ENCODE results near the gene P4HB. TPM values are rescaled to one million over a fixed set of nuclear protein-coding genes. Genes with fewer than 3 reads are reported as not detected.

P4HB gene
- total RNA-seq, 1 donor from 2014 or later: 462 TPM

GRCh38 chr17:81863833-81864768, 3.8 kb upstream of the P4HB start:
- ATAC-seq: no peak

GRCh38 chr17:81863123-81863675, 2.9 kb upstream of the P4HB start:
- ATAC-seq (no peak), DNase-seq (no peak)
- H3K36me3 ChIP-seq: peaks cover 13% of the 10 kb centered on the region
- intact Hi-C loops (cut with DNase I): no loop called here
- peaks cover 33% of the 10 kb centered on the region for H3K4me1 ChIP-seq
- no peaks in the 10 kb centered on the region for H3K27me3 ChIP-seq
- no peak for TF ChIP-seq CTCF (IDR thresholded peaks at IDR 0.05)
- H3K4me3 ChIP-seq: no peak overlapping the region
- H3K9me3 ChIP-seq: no peaks in the 10 kb centered on the region
- no peak overlapping the region for H3K27ac ChIP-seq

More at GRCh38 chr17:81863833-81864768, 3.8 kb upstream of the P4HB start:
- Histone ChIP-seq H3K4me3 (no peak overlapping the region), H3K36me3 (peaks cover 13% of the 10 kb centered on the region), H3K27me3 (no peaks in the 10 kb centered on the region), H3K4me1 (peaks cover 33% of the 10 kb centered on the region), H3K27ac (no peak overlapping the region), H3K9me3 (no peaks in the 10 kb centered on the region)
- intact Hi-C loops (cut with DNase I): no loop called here
- no peak for DNase-seq
- no peak for TF ChIP-seq CTCF (IDR thresholded peaks at IDR 0.05)

- peak overlapping the region; percentile 67 for H3K4me3 ChIP-seq
- peaks cover 23% of the 10 kb centered on the region for H3K4me1 ChIP-seq
- H3K36me3 ChIP-seq: peaks cover 31% of the 10 kb centered on the region
- no peaks in the 10 kb centered on the region for H3K9me3 ChIP-seq
- intact Hi-C loops (cut with DNase I): no loop called here
- no peaks in the 10 kb centered on the region for H3K27me3 ChIP-seq
- TF ChIP-seq CTCF (IDR thresholded peaks at IDR 0.05): peak; percentile 25
- peak; percentile 99 for DNase-seq
- H3K27ac ChIP-seq: peak overlapping the region; percentile 98
- ATAC-seq: peak; percentile 95
These were observed 627 bp upstream of the P4HB start for GRCh38 chr17:81860756-81861568.

- no peak for DNase-seq
- peak overlapping the region; percentile 93 for H3K4me3 ChIP-seq
- peaks cover 23% of the 10 kb centered on the region for H3K4me1 ChIP-seq
- peak overlapping the region; percentile 94 for H3K27ac ChIP-seq
- H3K9me3 ChIP-seq: no peaks in the 10 kb centered on the region
- intact Hi-C loops (cut with DNase I): no loop called here
- no peak for ATAC-seq
- H3K27me3 ChIP-seq: no peaks in the 10 kb centered on the region
- H3K36me3 ChIP-seq: peaks cover 47% of the 10 kb centered on the region
- no peak for TF ChIP-seq CTCF (IDR thresholded peaks at IDR 0.05)
These were observed 1.1 kb downstream of the P4HB start for GRCh38 chr17:81858967-81859905.
